Esophagus muscularis mucosa (tissue), 4 donors: Measurements from ENCODE around the gene CAPN14.

ENCODE experiments used
- CTCF ChIP-seq, 3 experiments: fragments of 200-600 bp in 2 of 3; fragments of 450-650 bp in 1 of 3; sonication (generic) in 2 of 3; IDR thresholded peaks; one replicate each; pipeline ENCODE4 v1.5.1; 2017 to 2019; ENCODE audit warnings: antibody characterized with exemption in 3 of 3, mild to moderate bottlenecking in 2 of 3, moderate library complexity in 1 of 3
- EP300 ChIP-seq: sonication (generic); formaldehyde crosslinking; IDR thresholded peaks from one replicate; pipeline ENCODE4 v1.6.1; 2017; ENCODE audit warnings: antibody characterized with exemption
- POLR2AphosphoS5 ChIP-seq, 2 donors: sonication (generic); formaldehyde crosslinking; IDR thresholded peaks; one replicate each; pipeline ENCODE4 v1.6.1; 2017; ENCODE audit warnings: antibody characterized with exemption in 2 of 2

- TF ChIP-seq EP300: no peak
- no peak for TF ChIP-seq CTCF (IDR thresholded peaks at IDR 0.05)
- no peak for TF ChIP-seq POLR2AphosphoS5 (IDR thresholded peaks at IDR 0.05)
Observed at GRCh38 chr2:31200972-31201371, 16.3 kb downstream of the CAPN14 start.
